Fibroblast of skin of scalp (primary cell): ENCODE results near the gene KLRC4.
"Not testable (repeated sequence)": the region's sequence is repeated elsewhere in the genome, so short reads cannot be mapped to it uniquely, and the experiment has no call there.

ENCODE experiments used
- DNase-seq: peaks from one replicate; pipeline ENCODE4 v3.0.0-alpha.2; 2013

Gene KLRC4

DNA sequence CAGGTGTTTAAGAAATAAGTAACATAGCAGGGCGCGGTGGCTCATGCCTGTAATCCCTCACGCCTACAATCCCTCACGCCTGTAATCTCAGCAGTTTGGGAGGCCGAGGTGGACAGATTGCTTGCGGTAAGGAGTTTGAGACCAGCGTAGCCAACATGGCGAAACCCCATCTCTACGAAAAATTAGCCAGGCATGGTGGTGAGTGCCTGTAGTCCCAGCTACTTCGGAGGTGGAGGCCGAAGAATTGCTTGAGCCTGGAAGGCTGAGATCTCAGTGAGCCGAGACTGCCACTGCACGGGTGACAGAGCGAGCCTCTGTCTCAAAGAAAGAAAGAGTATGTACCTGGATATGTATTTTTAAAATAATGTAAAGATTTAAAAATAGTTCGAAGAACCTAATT is 13.4 kb downstream of the KLRC4 start:
- not testable (repeated sequence) for DNase-seq

DNA sequence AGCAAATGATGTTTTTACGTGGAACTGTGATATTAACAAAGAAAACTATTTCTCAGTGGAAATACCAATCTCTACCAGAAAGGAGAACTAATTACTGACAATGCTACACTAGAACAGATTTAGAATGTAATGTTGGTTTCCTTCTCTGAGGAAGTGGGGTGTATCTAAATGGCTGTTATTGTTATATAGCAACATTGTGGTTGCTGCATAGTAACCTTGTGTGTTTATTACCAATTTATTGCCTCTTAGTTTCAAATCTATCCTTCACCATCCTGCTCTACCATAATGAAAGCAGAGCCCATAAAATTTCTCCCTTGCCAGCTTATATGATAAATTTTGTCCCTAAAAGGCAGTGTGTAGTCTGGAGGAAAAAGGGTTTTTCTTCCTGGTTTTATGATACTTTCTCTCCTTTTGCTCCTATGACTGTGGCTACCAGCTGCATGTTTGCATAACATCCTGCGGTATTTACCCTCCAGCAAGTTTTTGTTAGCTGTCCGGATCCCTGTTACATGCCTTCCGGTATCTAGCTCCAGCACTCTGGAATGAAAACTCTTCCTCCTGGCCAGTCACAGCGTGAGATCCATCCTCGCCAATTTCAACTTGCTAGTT is 14.1 kb downstream of the KLRC4 start:
- peak; percentile 88 for DNase-seq

DNA sequence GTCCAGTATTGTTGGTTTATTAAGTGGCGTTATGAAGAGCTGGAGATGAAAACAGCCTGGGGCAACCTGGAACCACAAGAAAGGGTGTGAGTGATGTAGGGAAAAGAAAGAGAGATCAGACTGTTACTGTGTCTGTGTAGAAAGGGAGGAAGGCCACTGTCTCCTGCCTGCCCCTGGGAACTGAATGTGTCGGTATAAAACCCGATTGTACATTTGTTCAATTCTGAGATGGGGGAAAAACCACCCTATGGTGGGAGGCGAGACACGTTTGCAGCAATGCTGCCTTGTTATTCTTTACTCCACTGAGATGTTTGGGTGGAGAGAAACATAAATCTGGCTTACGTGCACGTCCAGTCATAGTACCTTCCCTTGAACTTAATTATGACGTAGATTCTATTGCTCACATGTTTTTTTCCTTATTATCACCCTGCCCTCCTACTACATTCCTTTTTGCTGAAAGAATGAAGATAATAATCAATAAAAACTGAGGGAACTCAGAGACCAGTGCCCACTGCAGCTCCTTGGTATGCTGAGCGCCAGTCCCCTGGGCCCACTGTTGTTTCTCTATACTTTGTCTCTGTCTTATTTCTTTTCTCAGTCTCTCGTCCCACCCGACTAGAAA is 14.9 kb downstream of the KLRC4 start:
- not testable (repeated sequence) for DNase-seq

DNA sequence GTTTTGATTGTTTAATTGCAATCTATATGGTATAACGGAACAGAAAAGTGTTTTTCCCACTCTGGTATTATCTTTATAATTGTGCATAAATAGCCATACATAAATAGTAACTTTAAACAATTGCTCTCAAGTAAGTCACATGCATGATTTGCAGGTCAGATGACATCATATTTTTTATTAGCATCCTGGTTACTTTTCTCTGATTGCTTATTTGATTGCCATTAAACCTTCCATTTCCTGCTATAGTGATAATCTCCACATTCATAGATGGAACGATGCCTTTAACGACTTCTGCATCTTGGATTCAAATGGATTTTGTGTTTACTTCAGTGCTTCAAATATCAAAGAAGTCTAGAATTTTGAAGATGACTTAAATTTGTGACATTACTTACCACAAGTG is 16.3 kb downstream of the KLRC4 start:
- no peak for DNase-seq

DNA sequence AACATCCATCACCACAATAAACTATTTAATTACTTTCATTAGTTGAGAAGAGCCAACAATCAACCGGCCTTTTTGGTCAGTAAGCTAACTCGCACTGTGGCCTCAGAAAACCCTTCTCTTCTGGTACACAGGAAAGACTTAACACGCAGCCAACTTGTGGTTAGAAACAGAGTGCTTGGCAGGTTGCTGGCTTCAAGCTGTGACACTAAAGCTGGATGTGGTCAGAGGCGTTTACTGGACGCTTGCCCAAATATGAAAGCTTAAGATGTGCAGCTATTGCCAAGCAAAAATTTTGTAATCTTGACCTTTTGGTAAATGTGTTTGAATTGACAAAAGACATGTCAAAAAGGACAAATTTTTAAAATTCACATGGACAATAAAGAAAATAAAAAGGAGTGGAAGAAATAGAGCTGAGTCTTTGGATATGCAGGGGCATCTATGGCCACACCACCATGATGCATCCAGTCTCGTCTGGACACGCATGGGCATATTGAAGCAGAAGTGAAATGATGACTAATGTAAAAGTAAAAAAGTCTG is 17.1 kb downstream of the KLRC4 start:
- DNase-seq, result peak; percentile 94

DNA sequence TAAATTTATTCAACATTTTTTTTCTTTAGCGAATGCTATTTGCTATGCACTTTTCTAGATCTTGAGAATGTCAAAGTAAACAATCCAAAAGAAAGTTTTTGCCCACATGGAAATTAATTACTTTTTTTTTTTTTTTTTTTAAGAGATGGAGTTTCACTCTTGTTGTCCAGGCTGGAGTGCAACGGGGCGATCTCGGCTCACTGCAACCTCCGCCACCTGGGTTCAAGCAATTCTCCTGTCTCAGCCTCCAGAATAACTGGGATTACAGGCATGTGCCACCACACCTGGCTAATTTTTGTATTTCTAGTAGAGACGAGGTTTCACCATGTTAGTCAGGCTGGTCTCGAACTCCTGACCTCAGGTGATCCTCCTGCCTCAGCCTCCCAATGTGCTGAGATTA is 18.6 kb downstream of the KLRC4 start:
- not testable (repeated sequence) for DNase-seq

DNA sequence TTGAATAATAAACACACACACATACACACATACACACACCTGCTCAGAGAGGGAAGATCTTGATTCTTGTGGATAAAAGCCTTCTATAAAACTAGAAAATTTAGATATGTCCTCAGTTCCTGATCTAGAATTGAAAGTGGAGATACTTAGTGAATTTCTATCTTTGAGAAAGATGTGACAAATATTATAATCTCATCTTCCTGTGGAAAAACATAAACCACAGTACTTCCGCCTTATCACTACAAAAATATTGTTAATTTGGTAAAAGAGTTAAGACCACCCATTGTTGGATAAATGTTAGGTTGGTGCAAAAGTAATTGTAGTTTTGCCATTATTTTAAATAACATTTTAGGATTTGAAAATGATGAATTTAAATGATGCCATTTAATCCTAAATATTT is 19.7 kb downstream of the KLRC4 start, which contains the start of gene KLRK1:
Gene KLRK1, minus strand, starts transcription at position 138 of the 400 bp plus-strand sequence. CDS start 1,231 bp downstream, outside the sequence.
- no peak for DNase-seq

DNA sequence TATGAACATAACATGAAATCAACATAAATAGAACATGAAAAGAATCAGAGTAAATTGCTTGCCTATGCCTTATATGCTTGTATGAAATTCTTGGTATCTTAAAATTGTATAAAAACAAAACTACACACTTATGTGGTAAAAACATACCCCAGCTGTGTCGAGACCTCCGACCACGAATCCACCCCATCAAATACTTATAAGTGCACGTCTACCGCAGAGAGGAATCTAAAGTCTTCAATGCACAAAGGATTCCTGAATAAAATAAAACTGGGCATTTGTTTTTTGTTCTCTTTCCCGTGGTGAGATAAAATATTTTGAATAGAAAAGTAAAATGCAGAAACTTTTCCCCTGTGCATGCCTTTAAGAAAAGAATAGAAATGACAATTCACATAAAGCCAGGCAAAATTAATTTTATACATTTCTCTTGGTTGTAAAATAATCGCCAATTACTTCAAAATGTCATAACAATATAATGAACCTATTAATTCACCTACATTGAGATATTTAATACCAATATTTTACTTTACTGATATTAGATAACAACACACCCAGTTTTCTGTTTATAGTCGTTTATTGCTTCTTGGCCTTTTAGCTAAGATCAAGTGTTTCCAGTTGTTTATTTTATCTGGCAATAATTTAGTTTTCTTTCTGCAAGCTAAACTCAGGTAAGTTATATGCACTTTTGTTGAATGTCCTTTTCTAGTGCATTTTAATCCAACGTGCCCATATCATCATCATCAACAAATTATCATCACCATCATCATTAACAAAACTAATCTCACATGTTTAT is 20.7 kb downstream of the KLRC4 start:
- no peak for DNase-seq

DNA sequence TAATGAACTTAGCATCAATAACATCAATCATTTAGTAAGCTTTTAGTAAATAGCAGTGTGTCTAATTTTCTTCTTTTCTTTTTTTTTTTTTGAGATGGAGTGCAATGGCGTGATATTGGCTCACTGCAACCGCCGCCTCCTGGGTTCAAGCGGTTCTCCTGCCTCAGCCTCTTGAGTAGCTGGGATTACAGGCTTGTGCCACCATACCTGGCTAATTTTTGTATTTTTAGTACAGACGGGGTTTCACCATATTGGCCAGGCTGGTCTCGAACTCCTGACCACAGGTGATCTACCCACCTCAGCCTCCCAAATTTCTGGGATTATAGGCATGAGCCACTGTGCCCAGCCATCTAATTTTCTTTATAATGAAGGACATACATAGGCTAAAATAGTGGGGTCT is 22.1 kb downstream of the KLRC4 start:
- not testable (repeated sequence) for DNase-seq

DNA sequence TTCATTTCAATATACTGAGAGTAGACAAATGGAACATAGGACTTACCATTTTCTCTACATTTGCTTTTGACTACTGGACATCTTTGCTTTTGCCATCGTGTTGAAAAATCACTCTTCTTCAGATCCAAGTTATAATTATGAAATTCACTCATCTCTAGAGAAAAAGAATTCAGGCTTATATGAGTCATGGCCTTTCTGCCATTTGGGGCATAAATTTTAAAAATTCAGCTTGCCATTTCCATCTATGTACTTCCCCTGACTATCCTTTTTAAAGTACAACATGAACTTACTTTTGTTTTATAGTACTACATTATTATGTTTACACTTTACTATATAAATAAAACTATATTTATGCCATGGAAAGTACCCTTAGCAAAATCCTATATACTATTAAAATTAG is 22.7 kb downstream of the KLRC4 start:
- DNase-seq, result no peak

DNA sequence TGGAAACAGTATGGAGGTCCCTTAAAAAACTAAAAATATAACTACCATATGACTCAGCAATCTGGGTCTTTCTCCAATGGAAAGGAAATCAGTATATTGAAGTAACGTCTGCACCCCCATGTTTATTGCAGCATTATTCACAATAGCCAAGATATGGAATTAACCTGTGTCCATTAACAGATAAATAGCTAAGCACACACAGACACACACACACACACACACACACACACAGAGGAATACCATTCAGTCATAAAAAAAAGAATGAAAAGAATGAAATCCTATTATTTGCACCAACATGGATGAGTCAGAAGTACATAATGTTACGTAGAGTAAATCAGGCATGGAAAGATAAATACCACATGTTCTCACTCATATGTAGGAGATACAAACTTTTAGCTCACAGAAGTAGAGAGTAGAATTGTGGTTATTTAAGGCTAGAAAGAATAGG is 24.4 kb downstream of the KLRC4 start:
- peak; percentile 83 for DNase-seq

DNA sequence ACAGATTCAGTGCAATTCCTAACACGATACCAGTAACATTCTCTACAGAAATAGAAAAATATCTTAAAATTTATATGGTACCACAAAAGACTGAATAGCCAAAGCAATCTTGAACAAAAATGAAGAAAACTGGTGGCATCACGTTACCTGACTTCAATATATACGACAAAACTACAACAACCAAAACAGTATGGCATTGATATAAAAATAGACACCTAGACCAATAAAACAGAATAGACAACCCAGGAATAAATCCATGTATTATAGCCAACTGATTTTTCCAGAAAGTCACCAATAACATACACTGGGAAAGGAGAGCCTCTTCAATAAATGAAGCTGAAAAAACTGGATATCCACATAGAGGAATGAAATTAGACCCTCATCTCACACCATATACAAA is 25.4 kb downstream of the KLRC4 start:
- DNase-seq, result no peak

DNA sequence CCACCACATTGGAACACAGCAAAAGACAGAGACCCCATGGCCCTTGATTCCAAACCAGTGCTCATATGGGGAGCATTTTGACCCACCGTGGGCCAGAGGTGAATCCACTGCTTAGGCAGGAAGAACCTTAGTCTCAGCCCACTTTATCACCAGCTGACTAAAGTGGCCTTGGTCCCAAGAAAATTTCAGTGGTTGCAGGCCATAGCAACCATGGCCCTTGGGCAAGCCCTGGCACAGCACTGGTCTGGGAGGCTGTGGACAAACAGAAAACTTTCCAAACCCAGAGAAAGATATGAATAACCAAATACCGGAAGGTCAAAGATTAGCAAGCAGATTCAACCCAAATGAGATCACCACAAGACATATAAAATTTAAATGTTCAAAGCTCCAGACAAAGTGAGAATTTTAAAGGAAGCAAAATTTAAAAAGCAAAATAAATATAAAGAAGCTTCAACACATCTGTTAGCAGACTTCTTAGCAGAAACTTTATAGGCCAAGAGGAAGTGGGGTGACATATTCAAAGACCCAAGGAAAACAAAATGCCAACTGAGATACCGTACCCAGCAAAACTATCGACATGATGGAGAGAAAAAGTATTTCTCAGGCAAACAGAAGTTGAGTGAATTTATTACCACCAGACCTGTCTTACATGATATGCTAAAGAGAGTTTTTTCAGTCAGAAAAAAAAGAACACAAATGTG is 27.5 kb downstream of the KLRC4 start:
- DNase-seq, result no peak

DNA sequence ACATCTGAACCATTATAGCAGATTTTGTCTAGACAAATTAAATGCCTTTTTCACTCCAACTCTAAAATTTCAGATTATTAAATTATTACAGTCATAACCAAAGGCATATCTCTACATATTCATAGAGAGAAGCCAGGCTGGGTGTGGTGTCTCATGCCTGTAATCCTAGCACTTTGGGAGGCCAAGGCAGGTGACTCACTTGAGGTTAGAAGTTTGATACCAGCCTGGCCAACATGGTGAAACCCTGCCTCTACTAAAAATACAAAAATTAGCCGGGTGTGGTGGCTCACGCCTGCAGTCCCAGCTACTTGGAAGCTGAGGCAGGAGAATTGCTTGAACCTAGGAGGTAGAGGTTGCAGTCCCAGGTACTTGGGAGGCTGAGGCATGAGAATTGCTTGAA is 30.8 kb downstream of the KLRC4 start:
- not testable (repeated sequence) for DNase-seq

DNA sequence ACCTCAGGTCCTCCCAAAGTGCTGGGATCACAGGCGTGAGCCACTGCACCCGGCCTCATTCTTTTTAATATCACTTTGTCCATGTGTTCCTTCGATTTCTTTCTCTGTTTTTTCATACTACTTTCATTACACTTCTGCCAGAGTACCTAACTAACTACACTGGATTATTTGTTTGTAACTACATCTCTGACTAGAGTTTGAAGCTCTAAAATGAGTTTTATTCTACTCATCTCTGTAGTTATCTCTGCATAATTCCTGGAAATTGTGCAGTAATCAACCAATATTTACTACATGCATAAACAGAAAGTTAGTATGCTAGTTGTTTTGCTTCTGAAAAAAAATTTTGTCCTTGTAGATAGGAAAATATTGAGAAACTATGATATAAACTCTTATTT is 34.9 kb downstream of the KLRC4 start:
- no peak for DNase-seq

DNA sequence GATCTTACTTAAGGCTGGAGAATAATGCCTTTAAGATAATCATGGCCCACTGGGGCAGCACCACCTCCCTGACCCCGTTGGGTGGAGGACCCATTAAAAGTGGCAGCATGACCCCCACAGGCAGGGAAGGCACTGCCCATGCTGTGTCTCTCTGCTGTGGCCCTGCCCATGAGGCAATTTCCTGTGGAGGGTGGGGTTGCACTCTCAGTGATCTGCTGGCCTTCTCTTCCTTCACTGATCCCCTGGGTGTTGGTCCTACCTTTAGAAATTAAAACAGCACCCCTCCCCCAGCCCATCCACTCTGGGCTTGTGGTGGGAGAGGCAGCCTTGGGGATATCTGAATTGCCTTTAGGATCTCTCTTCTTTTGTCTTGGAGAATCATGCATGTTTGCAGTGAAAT is 37.0 kb downstream of the KLRC4 start:
- no peak for DNase-seq

DNA sequence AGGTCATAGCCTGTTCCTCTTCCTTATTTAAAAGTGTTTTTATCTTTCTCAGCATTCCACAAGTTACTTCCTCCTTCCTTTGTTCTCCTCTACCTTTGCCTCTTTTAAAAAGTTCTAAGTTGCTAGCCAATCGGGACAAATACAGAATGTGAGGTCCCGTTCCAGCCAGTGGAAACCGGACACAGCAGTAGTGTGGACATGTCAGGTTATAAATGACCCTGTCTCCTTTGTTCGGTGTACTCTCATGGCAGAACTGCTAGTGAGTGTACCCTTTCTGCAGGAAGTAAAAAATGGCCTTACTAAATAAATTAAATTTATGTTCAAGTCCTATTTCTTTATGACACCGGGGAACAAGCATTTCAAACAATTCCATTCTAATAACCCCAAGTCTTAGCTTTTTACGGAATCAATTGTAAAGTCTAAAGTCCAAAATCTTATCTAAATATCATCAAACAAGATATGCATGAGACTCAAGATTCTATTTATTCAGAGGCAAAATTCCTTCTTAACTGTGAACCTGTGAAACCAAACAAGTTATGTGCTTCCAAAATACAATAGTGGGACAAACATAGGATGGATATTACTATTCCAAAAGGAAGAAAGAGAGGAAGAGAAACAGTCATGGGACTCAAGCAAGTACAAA is 37.5 kb downstream of the KLRC4 start:
- not testable (repeated sequence) for DNase-seq

DNA sequence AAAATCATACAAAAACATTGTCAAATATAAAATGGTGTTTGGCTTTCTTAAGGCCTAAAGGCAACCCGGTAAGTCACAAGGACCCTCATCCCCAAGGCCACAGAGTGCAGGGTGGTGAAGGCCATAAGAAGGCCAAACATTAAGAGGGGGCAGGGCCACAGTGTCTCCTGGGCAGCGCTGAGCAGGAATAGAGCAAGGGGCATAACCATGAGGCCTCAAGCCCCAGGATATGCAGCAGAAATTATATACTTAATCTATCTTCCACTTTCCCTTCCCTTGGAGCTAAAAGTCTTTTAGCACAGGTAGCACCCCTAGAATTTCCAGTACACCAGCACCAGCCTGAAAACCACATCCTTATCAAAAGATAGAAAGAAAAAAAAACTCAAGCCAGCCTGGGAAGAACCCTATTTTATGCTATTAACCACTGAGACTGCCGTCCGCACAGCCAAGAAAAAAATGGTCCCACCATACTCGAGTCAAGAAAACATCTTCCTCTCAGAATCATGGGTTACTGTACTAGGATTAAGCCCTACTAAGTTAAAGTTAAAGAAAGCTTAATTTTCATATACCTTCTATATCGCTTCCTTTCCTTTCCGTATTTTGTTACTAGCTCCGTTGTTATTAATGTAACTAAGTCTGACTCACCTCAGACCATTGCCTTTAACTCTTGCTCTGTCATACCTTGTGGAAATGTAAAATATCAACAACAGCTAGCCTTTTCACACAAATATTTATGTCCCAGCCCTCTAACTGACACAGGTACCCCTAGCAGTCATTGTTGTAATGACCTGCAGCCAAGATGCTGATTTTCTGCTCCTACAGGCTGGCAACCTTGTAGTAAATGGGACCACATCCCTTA is 39.8 kb downstream of the KLRC4 start:
- DNase-seq, result no peak

DNA sequence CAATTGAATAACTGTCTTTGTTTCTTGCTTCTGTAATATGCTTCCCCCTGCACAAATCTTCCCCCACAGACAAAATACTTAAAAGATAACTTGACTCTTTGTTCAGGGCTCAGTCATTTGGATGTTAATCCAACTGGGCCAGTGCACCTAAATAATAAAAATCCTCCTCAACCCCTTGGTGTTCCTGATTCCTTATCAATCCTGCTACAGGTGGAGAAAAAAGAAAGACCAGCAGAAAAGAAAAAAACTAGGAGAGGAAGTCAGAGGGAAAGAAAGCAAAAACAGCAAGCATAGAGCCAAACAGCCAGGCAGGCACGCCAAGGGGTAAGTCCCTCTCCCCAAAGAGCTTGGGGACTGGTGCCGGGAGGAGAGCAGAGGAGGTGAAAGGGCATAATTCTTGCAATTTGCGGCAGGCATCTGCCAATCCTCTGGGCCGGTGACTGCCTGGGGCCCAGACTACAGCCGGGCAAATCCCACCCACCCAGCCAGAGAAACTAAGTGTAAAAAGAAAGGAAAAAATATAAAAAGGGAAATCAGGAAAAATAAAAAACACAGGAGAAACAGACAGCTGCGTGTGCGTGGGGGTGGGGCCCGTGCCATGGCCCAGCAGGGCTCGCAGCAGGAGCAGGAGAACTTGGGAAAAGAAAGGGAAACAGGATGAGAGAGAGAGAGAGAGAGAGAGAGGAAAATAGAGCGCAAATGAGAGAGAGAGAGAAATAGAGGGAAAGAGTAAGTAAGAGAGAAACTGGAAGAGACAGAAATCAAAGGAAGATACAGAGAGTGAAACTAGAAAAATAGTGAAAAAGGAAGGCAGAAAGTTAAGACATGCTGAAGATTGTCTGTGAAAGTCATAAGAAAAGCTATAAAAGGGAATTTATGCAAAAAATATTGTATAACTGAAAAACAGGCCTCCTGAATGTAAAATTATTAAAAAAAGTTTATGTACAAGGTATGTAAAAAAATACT is 41.1 kb downstream of the KLRC4 start:
- DNase-seq, result no peak

DNA sequence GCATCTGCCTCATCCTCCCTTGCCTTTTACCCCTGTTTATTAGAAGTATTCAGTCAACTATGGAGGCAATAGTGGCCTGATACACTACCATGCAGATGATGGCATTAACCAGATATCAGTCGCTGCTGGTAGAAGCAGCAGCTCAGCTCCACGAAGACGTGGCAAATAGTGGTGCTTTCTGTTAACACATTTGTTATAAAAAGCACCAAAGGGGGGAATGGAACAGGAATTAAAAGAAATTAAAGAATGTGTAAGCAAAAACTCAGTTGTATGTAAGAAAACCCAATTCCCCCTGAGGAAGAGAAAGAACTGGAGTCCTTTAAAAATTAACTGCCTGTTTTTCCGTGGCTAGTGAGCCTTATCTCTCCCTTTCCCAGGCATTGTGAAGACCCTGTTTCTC is 41.8 kb downstream of the KLRC4 start:
- DNase-seq, result not testable (repeated sequence)
